Subcutaneous adipose tissue (tissue), 4 donors: Measurements from ENCODE around the gene PARD3. TPM values are rescaled to one million over a fixed set of nuclear protein-coding genes. Genes with fewer than 3 reads are reported as not detected.

Source experiments
- CTCF ChIP-seq: fragments of 450-650 bp; IDR thresholded peaks from one replicate; pipeline ENCODE4 v1.5.1; 2016; ENCODE audit warnings: low read depth, mild to moderate bottlenecking, control low read depth, antibody characterized with exemption, moderate library complexity
- total RNA-seq, 4 donors: library from RNA; depleted of rRNA; stranded (reverse); fragments of >200 nt; gene quantifications; one replicate each; pipeline ENCODE4 v1.1.0, GENCODE V29; 2016

PARD3 gene
- total RNA-seq, 4 donors from 2014 or later, result 39.4 to 70.3 (median 45.0) TPM

GRCh38 chr10:34835908-34836508 lies 20.9 kb upstream of the PARD3 start:
- TF ChIP-seq CTCF, result no peak

- no peak for TF ChIP-seq CTCF
These were observed 19.2 kb upstream of the PARD3 start for GRCh38 chr10:34834274-34834673.

GRCh38 chr10:34830217-34830822 lies 15.2 kb upstream of the PARD3 start:
- TF ChIP-seq CTCF, result no peak

- no peak for TF ChIP-seq CTCF
These were observed 12.0 kb upstream of the PARD3 start for GRCh38 chr10:34826857-34827766.

GRCh38 chr10:34826221-34826620 lies 11.1 kb upstream of the PARD3 start:
- no peak for TF ChIP-seq CTCF

GRCh38 chr10:34825414-34825813 lies 10.3 kb upstream of the PARD3 start:
- TF ChIP-seq CTCF, result no peak

- no peak for TF ChIP-seq CTCF
These were observed 9.8 kb upstream of the PARD3 start for GRCh38 chr10:34824870-34825269.
